NCI-H774 (cell line): ENCODE results near the gene RORC.
"Not testable (repeated sequence)": the region's sequence is repeated elsewhere in the genome, so short reads cannot be mapped to it uniquely, and the experiment has no call there.

Experiments used
- DNase-seq: peaks from one replicate; lab custom pipeline; 2025; lab: John Stamatoyannopoulos, UW

Gene RORC

DNA sequence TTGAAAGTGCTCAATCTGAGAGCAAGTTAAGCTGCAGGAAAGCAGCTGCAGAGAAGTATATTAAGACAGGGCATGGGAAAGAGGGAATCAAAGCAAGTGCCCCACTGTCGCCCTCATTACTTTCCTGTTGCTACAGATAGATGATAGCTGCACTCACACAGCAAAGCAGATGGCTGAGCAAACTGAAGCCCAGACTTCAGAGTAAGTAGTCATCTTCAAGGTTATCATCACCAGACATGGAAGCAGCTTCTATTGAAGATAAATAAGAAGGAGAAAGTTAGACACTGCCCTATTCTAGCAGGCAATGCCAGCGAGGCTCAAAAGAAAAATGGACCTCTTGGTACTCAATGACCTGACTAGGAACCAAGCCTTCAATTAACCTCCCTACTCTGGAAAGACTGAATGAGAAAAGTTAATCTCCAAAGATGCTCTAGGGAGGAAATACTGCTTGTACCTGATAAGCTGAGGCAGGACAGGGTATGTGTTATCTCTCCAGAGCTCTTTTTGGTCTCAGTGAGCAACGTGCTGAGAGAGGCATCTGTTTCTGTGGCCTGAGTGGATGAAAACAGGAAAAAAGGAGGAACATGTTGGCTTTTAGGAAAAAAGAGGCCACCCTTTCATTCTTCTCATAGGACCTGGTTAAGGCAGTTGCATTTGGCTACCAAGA, 57.2 kb downstream of the RORC start:
- DNase-seq, result no peak

DNA sequence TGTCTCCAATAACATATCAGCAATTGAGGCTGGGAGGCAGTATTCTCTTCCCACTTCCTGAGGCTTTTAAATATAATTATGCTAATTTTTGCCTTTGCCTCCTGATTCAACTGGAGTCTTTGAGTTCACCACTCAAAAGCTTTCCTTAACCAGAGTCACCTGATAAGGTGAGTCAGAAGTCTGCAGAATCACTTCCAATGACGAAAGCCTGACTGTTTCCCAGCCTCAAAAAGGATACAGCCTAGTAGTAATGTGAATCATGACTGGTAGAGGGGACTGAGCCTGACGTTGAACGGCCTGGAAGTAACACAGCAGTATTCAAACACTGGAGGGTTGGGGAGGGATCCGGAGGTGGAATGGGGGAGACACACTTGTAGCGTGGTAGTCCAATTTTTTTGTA, 57.9 kb downstream of the RORC start:
- DNase-seq, result no peak

DNA sequence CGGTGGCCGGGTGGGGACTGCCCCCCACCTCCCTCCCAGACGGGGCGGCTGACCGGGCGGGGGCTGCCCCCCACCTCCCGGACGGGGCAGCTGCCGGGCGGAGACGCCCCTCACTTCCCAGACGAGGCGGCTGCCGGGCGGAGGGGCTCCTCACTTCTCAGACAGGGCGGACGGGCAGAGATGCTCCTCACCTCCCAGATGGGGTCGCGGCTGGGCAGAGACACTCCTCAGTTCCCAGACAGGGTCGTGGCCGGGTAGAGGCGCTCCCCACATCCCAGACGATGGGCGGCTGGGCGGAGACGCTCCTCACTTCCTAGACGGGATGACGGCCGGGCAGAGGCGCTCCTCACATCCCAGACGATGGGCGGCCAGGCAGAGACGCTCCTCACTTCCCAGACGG, 62.3 kb downstream of the RORC start:
- not testable (repeated sequence) for DNase-seq

DNA sequence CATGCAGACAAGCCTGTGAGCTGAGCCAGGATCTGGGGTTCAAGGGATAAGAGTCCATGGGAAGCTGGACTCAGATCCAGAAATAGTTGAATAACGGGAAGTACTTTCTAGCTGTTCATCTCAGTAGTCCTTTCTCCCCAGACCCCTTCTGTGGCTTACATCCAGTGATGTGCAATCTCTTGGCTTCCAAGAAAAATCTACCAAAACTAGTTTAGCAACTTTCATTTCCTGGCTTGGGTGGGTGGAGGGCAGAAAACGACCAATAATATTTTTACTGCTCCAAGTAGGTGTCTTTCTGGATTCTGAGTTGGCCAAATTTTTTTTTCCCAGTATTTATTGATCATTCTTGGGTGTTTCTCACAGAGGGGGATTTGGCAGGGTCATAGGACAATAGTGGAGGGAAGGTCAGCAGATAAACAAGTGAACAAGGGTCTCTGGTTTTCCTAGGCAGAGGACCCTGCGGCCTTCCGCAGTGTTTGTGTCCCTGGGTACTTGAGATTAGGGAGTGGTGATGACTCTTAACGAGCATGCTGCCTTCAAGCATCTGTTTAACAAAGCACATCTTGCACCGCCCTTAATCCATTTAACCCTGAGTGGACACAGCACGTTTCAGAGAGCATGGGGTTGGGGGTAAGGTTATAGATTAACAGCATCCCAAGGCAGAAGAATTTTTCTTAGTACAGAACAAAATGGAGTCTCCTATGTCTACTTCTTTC, 63.1 kb downstream of the RORC start:
- DNase-seq, result not testable (repeated sequence)

DNA sequence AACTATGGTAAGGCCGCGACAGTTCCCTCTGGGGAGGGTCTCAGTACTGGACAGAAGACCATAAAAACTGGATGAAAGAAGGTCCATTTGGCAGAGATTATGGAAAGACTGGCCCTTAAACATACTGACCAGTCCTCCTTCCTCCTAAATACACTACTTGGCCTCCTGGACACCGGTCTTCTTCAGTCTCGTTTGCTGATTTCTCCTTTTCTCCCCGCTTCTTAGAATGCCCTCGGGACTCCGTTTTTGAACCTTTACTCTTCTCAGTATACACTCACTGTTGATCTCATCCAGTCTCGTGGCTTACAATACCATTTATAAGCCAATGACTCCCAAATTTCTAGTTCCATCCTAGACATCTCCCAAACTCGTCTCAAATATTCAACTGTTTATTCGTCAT, 67.6 kb downstream of the RORC start:
- DNase-seq, result no peak

DNA sequence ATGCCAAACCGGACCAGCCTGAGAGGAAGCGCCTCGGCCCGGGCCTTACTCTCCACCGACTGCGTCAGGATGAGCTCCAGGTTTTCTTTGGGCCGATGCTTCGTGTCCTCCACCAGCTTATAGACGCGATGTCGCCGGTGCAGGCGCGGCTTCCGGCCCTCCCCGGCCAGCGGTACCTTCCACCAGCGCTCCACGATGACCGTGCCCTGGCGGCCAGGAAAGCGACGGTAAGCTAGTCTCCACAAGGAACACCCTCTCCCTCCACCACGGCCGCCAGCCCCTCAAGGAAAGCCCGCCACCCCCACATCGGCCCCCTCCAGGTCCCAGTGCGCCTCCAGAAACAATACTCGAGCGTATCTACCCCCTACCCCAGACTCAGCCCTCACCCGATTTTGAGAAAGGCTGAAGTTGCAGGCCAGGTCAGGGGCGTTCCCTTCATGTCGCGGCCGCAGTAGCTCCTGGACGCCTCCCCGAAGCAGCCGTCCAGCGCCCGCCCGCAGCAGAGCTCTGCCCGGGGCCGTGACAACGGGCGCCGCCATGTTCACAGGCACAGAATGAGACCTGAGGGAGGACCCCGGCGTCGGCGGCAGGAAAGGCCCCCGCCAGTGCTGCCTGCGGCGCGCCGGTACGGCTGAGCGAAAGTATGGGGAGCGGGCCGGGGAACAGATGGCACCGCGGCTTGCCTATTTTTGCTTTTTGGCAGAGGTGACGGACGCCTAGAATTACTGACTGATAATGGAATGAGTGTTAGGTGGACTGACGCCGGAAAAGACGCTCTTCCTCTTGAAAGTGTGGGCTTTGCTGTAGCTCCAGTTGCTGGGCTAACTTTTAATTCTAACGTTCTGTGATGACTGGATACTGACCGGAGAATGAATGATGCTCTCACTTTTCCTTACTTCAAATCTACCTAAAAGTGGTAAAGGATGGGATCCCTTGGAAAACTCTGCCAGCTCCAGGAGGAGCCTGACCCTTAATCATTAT, 68.4 kb downstream of the RORC start, which contains the start of gene MRPL9:
TSS of gene MRPL9 (minus strand) at position 556 of the 981 bp plus-strand sequence. CDS start at position 539, 17 bp downstream.
- peak; percentile 64 for DNase-seq

DNA sequence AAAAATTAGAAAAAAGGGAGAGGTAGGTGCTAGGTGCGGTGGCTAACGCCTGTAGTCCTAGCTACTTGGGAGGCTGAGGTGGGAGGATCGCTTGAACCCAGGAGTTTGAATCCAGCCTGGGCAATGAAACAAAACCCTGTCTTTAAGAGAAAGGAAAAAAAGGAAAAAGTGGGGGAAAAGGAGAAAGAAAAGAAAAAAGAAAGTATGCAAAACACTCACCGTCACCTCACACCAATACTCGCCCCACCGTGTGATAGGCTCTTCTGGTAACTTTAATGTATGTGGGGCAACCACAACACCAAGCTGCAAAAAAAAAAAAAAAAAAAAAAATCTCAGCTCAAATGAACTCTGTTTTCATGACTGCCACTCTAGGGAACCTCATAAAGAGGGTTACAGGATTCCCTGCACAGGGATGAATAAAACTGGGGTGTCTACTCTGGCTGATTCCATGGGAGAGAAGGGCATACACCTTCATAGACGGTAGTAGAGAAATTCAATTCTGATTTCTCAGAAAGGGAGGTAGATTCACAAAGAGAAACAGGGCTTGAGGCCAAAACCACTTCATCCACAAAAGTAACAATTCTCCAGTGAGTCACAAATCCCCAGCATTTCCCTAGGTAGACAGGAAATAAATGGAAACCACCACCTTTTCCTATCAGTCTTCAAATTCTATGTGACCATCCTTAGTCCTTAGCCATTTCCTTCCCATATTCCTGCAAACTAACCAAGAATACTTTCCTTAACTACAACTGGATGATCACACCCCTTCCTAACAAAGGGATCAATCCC, 70.8 kb downstream of the RORC start:
- DNase-seq, result no peak

DNA sequence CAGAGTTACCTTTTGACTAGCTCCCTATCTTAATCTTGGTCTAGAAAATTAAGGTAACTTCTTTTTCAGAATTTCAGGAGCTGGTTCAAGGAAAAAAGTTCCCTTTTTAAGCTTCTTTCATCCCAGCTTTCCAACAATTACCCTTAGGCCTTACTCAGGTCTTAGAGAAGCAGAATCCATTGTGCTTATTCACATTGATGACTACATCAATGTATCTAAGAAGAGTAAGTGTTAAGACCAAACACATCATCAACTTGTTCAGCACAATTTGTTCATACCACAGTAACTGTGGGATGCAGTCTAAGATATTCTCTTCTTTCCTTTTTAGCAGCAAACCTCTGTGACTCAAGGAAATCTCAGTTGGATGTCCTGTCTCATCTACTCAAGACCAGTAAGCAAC, 72.4 kb downstream of the RORC start:
- DNase-seq, result no peak

DNA sequence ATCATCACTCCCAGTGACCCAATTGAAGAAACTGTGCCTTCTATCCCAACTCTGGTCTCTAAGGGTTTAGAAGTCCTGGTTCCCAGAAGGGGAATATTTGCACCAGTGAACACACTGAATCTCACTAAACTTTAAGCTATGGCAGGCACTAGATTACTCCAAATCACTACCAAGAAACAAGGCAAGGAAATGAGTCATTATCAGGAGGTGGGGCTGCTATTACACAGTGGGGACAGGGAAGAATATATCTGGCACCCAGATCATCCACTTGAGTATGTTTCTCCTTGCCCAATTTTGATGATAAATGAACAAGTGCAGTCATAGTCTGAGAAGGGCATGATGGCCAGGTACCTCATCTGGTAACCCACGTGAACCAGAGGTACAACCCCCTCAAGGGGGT, 75.3 kb downstream of the RORC start:
- no peak for DNase-seq
